GM19463 (cell line): ENCODE results near the gene ING2.
"Not testable (repeated sequence)": the region's sequence is repeated elsewhere in the genome, so short reads cannot be mapped to it uniquely, and the experiment has no call there.

ENCODE experiments used
- ATAC-seq: cut with Tn5 transposase; IDR thresholded peaks from one replicate; pipeline ENCODE4 v1.9.1; 2021; ENCODE audit warnings: mild to moderate bottlenecking, moderate library complexity; ENCODE audit not compliant: unreplicated experiment

The ING2 gene, protein sequence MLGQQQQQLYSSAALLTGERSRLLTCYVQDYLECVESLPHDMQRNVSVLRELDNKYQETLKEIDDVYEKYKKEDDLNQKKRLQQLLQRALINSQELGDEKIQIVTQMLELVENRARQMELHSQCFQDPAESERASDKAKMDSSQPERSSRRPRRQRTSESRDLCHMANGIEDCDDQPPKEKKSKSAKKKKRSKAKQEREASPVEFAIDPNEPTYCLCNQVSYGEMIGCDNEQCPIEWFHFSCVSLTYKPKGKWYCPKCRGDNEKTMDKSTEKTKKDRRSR

DNA sequence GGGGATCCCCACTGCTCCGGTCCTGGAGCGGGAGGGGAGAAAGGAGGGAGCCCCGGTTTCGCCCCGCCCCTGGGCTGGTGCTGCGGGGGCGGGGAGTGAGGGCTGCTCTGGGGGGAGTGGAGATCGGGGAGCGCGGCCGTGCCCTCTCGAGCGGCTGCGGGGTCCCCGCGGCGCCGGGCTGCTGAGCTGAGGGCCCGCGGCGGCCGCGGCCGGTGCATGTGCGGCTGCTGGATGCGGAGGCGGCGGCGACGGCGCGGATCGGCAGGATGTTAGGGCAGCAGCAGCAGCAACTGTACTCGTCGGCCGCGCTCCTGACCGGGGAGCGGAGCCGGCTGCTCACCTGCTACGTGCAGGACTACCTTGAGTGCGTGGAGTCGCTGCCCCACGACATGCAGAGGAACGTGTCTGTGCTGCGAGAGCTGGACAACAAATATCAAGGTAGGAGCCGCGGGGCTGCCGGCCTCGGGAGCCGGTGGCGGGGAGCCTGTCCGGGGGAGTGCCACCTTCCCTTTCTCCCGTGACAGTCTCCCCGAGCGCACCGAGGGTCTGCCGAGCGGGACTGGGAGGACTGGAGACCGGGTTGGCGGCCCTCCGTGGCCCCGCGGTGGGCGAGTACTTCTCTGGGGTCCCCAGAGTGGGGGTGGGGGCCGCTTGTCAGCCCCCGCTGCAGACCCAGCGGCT, at the start of gene ING2:
Gene ING2, plus strand, starts transcription at position 129 of the 681 bp plus-strand sequence. Its CDS starts 138 bp downstream, at position 267.
- ATAC-seq, result peak; percentile 40

DNA sequence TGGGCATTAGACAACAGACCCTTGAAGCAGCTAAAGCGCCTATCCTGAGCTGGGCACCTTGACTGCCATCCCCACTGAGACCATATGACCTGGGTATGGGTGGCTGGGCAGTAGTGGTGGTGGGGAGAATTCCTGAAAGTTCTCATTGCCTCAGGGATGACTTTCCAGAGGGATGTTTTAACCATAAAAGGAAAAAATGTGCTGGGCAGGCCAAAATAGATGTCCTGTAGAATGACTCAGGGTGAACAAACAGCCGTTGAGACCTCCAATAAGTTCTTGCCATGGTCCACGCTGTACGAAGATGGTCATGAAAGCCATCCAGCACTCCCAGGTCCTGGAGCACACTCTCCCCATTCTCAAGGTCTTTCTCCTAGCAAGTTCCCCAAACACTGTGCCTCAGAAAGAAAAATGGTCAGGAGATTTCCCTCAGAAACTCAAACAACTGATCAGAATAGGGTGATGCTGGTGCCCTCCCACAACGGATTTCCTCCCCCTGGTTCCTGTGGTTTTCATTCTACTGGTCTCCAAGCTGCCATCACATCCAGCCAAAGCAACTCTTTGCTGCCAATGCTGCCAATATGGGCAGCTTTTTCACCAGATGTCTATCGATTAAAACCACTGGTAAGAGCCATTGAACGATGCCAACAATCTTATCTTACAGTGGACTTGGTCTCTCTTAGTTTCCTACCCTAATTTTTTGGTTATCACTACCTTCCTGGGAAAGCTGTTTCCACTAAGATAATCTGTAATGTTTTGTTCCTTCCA, 49.2 kb upstream of the ING2 start:
- no peak for ATAC-seq

DNA sequence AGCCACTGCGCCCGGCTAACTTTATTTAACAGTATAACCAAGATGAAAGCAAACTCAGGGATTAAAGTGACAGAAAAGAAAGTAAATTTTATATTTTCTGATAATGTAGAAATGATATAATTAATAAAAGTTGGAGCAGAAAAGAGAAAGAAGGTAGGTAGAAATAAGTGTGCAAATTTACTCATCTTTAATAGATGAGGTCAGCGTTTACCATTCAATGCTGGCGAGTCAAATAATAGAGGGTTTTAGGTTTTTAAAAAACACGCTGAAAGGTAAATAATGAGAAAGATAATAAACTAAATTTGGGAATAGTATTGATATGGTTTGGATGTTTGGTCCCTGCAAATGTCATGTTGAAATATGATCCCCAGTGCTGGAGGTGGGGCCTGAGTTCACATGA, 46.9 kb upstream of the ING2 start:
- ATAC-seq, result no peak

DNA sequence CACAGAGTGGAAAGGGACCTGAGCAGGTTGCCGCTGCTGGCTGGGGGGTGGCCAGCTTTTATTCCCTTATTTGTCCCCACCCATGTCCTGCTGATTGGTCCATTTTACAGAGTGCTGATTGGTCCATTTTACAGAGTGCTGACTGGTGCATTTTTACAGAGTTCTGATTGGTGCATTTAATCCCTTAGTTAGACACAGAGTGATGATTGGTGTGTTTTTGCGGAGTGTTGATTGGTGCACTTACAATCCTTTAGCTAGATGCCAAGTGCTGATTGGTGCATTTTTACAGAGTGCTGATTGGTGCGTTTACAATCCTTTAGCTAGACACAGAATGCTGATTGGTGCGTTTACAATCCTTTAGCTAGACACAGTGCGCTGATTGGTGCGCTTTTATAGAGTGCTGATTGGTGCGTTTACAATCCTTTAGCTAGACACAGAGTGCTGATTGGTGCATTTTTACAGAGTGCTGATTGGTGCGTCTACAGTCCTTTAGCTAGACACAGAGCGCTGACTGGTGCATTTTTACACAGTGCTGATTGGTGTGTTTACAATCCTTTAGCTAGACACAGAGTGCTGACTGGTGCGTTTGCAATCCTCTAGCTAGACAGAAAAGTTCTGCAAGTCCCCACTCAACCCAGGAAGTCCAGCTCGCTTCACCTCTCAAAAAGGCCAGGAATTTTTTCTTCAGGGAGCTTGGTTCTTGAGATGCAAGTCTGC, 40.8 kb upstream of the ING2 start:
- not testable (repeated sequence) for ATAC-seq

DNA sequence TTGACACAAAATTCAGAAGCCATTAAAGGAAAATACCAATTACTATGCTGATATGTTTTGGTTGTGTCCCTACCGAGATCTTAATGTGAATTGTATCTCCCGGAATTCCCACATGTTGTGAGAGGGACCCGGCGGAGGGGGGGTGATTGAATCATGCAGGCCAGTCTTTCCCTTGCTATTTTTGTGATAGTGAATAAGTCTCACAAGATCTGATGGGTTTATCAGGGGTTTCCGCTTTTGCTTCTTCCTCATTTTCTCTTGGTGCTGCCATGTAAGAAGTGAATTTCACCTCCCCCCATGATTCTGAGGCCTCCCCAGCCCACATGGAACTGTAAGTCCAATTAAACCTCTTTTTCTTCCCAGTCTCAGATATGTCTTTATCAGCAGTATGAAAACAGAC, 39.0 kb upstream of the ING2 start:
- ATAC-seq, result not testable (repeated sequence)

DNA sequence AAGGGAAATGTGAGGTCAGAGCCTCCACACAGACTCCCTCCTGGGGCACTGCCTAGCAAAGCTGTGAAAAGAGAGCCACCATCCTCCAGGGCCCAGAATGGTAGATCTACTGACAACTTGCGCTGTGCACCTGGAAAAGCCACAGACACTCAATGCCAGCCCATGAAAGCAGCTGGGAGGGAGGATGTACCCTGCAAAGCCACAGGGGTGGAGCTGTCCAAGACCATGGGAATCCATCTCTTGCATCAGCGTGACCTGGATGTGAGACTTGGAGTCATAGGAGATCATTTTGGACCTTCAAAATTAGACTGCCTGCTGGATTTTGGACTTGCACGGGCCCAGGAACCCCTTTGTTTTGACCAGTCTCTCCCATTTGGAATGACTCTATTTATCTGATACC, 37.6 kb upstream of the ING2 start:
- ATAC-seq, result no peak

DNA sequence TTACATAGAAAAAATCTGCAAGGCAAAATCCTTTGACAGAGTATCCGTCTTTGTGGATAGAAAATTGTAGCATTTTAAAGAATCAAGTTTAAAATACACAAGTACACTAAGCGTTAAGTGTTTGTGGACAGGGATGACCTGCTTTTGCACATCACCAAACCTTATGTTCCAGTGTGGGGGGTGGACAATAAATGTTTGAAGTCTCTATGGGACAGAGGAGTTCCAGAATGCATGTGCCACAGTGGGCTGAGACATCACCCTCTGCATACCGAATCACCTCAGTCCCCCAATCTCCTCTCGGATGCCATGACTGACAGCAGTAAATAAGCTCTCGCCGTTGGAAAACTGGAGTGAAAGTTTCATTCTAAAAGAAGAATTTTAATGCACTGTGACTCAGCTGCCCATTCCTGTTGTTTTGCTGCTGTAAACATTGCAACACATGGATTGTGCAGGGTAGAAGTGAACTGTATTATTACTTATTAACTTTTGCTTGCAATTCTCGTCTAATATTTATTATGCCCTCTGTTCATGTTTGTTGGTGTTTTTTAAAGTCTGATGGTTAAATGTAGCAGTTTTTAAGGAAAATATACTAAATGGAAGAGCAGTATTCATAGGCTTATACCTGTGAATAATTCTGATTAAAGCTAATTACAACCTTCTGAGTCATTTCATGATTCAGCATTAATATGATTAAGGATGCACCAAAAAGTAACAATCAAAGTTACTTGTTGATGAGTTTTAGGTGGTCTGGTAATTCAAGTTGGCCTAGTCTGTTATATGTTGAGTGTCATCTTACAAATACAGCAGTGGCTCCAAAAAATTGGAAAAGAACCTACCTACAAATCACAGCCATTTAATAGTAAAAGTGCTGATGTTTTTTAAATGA, 36.4 kb upstream of the ING2 start:
- ATAC-seq, result no peak

DNA sequence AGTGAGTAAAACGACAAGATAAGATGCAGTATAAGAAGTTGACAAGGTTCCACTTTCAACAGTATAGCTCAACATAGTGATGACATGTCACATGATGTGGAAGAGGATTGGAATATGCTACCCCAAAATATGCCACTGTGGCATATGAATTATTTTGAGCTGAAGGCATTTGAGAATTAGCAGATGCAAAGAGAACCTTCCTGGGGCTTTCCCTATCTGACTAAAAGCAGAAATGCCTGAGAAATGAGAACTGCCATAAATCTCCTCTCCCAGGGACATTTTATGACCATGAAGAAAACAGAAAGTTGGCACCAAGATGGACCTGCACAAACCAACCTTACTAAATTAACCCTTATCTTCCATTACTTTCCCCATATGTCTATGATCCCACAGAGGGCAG, 35.6 kb upstream of the ING2 start:
- no peak for ATAC-seq

DNA sequence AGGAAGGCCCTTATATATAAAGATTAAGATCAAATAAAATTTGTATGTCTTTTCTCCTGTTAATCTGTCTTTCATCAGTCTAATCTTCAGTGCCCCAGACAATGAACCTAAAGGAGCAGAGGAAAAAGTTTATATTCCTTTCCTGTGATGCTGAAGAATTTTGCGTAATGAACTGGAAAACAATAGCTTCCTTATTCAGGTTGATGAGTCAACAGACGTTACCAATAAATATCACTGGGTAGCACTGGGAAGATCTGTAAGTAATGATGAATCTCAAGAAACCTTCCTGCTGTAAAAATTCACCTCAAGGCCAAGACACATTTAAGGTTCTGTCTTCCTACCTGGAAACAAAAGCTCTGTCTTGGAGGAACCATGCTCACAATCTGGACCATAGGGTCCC, 34.9 kb upstream of the ING2 start:
- ATAC-seq, result no peak

DNA sequence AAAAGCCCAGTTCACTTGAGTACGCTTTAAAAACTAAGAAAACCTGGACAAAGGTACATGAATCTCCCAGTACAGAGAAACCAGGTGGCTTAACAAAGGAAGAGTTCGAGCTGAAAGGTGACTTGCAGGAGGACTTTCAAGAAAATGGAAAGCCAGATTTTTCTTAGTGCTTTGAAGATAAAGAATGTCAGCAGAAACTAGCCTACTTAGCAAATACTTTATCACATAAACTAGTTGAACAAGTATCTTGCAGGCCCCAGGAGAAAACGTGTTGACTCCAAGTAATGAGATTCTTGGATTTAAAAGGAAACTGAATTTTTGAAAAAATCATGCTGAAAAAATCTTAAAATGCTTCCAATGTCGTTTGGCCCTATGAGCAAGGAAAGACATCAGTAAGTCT, 34.0 kb upstream of the ING2 start:
- ATAC-seq, result no peak

DNA sequence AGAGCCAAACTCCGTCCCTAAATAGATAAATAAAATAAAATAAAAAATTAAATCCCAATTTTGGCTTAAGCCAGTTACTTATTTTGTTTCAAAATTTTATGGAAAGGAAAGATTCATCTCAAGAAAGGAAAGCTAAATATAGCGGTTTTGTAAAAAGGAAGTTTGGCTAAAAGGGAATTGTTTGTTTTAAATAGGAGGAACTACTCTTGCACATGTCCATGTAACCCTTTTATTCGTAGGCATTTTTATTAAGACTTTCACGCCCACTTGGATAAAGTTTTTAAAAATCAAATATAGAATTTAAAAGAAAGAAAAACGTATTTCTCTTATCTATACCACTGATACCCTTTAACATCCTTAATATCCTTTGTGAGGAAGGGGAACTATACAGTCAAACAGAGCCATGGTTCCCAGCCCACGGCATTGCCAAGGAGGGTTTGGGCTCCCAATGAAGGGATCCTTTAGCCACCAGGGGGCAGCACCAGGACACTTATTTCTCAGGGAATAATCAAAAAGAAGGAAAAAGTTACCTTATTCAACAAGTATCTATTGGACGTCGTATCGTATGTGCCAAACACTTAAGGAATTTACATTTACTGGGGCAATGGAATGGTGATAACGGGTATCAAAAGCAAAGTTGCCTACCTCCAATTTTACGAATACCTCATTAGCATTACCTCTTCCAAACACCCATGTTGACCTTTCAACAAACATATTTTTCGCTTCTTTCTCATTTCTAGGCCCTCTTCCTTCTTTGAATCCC, 32.7 kb upstream of the ING2 start:
- ATAC-seq, result peak; percentile 71

DNA sequence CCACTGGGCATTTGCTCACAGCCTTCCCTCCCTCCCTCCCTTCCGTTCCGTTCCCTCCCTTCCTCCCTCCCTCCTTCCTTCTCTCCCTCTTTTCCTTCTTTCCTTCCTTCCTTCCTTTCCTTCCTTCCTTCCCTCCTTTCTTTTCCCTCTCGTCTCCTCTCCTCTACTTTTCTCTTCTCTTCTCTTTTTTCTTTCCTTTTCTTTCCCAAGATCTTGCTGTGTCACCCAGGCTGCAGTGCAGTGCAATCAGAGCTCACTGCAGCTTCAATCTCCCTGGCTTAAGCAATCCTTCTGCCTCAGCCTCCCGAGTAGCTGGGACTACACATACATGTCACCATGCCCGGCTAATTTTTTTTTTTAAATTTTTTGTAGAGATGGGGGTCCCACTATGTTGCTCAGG, 26.7 kb upstream of the ING2 start:
- ATAC-seq, result no peak

DNA sequence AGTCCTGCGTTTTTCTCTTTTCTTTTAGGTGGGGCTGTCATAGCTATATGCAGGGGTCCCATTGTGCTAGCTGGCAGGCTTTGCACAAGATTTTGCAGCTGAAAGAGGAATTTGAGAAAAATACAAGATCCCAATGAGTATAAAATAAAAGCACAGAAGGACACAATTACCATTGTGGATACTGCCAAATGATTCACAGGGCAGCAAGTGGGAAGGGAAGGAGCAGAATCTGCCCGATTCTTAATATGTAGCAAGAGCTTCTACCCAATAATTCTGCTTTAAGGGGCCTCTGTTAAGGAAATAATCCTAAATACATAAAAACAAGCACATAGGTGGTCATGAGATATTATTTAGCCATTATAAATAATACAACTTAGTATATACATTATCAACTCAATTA, 25.9 kb upstream of the ING2 start:
- no peak for ATAC-seq

DNA sequence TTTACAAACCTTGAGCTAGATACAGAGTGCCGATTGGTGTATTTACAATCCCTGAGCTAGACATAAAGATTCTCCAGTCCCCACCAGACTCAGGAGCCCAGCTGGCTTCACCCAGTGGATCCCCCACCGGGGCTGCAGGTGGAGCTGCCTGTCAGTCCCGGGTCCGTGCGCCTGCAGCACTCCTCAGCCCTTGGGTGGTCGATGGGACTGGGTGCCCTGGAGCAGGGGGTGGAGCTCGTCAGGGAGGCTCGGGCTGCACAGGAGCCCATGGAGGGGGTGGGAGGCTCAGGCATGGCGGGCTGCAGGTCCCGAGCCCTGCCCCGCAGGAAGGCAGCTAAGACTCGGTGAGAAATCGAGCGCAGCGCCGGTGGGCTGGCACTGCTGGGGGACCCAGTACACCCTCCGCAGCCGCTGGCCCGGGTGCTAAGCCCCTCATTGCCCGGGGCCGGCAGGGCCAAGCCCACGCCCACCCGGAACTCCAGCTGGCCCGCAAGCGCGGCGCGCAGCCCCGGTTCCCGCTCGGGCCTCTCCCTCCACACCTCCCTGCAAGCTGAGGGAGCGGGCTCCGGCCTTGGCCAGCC, 22.3 kb upstream of the ING2 start:
- not testable (repeated sequence) for ATAC-seq

DNA sequence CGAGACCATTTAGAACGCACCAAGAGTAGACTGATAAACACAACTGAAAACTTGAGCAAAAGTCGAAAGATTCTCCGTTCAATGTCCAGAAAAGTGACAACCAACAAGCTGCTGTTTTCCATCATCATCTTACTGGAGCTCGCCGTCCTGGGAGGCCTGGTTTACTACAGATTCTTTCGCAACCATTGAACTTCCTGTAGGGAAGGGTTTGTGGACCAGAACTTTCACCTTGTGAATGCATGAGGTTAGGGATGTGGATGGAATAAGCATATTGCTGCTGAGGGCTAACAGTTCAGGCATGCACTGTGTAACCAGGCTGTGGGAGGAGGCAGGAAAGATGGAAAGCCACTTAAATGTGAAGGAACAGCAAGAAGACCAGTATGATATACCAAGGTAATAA, 20.9 kb upstream of the ING2 start:
- ATAC-seq, result no peak

DNA sequence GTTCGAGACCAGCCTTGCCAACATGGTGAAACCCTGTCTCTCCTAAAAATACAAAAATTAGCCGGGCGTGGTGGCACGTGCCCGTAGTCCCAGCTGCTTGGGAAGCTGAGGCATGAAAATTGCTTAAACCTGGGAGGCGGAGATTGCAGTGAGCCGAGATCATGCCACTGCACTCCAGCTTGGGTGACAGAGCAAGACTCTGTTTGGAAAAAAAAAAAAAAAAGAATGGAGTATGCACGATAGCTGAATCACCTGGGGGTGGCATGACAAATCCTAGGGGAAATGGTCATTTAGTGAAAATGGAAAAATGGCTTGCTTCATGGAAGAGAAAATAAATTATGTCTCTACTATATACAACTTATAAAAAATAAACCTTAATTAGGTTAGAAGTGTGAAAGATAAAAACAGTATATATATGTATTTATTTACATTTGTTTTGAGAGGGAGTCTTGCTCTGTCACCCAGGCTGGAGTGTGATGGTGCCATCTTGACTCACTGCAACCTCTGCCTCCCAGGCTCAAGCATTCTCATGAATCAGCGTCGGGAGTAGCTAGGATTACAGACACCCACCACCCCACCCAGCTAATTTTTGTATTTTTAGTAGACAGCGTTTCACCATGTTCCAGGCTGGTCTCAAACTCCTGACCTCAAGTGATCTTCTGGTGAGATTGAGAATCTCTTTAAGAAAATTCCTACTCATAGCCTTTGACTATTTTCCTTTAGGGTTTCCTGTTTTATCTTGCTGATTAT, 19.3 kb upstream of the ING2 start:
- ATAC-seq, result no peak

DNA sequence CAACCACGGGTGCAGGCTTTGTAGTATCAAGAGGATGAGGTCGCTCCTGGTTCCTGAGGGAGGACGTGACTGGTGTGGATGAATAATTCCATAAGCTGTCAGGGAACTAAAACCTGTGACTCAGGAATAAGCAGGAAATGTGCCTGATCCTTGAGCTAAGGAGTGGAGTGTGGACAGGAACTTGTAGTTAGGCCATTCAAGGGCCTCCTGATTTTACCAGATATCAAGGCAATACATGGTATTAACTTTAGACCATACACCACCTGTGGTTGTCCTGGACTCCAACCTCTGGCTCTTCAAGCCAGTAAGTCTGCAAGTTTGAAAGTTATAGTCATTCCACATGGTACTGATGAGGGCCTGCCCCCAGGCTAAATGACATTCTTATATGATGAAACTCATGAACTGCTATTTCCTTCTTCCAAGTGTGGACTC, 12.1 kb upstream of the ING2 start:
- ATAC-seq, result no peak

DNA sequence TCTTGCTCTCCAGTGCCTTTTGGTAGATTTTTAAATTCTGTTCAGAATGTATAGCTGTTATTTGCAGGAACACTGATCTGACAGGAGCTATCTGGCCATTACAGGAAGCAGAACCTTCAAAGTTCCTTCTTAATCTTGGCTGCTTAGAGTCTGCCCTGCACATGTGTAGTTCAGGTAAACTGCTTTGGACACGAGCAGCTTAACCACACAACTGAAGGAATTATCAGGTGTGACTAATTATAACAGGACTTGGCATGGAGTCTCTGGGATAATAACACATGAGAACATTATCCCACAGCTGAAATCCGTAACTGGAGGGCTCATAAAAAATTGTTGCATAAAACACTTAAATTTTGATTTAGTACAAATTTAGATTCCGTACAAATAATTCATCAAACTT, 11.6 kb upstream of the ING2 start:
- ATAC-seq, result no peak
